Large intestine (tissue), 3 donors: ENCODE results near the gene ZNF366. TPM values are rescaled to one million over a fixed set of nuclear protein-coding genes. Genes with fewer than 3 reads are reported as not detected.

Source experiments
- DNase-seq, 2 donors: peaks; one replicate each; pipeline versions ENCODE4 v3.0.0 to v3.0.0-alpha.2; 2013
- H3K27ac ChIP-seq: one replicate; pipeline ENCODE4 v1.5.1; 2013; ENCODE audit warnings: low read length
- H3K27me3 ChIP-seq: 2 replicates; pipeline ENCODE4 v1.6.1; 2013; ENCODE audit warnings: low read length; ENCODE audit not compliant: control insufficient read depth, insufficient read depth
- H3K36me3 ChIP-seq: 2 replicates; pipeline ENCODE4 v1.6.1; 2013; ENCODE audit warnings: low read length; ENCODE audit not compliant: control insufficient read depth, insufficient read depth
- H3K4me1 ChIP-seq: one replicate; pipeline ENCODE4 v1.6.1; 2013; ENCODE audit warnings: low read length; ENCODE audit not compliant: control insufficient read depth, insufficient read depth
- H3K4me3 ChIP-seq: one replicate; pipeline ENCODE4 v1.5.1; 2013; ENCODE audit warnings: low read length
- H3K9me3 ChIP-seq: one replicate; pipeline ENCODE4 v1.6.1; 2013; ENCODE audit warnings: mild to moderate bottlenecking, low read depth, low read length, moderate library complexity; ENCODE audit not compliant: control insufficient read depth
- WGBS: methylation state at CpG from one replicate; pipeline ENCODE4 v1.1.5; 2013; ENCODE audit warnings: low lambda C conversion rate; ENCODE audit not compliant: insufficient coverage; 5-methylcytosine and 5-hydroxymethylcytosine counted together
- polyA plus RNA-seq: library from polyadenylated mRNA; unstranded; fragments of 120-200 nt; gene quantifications from one replicate; pipeline ENCODE4 v1.2.1, GENCODE V29; 2013

Gene ZNF366
- polyA plus RNA-seq, 1 donor, result 2.1 TPM

GRCh38 chr5:72508241-72509170, 1.3 kb upstream of the ZNF366 start:
- no peaks in the 10 kb centered on the region for H3K36me3 ChIP-seq
- H3K4me3 ChIP-seq, result no peak overlapping the region
- no peak for DNase-seq
- peaks cover 7% of the 10 kb centered on the region for H3K27me3 ChIP-seq
- no peaks in the 10 kb centered on the region for H3K4me1 ChIP-seq
- H3K9me3 ChIP-seq, result no peaks in the 10 kb centered on the region
- WGBS, result no CpG with 5 or more reads among the region's 8 CpGs
- no peak overlapping the region for H3K27ac ChIP-seq

GRCh38 chr5:72507907-72508238, 663 bp upstream of the ZNF366 start:
- no peaks in the 10 kb centered on the region for H3K36me3 ChIP-seq
- WGBS, result 20% methylated on average over 1 of the region's 5 CpGs
- DNase-seq, result no peak
- H3K27ac ChIP-seq, result no peak overlapping the region
- H3K4me1 ChIP-seq, result no peaks in the 10 kb centered on the region
- H3K4me3 ChIP-seq, result no peak overlapping the region
- H3K9me3 ChIP-seq, result no peaks in the 10 kb centered on the region
- peaks cover 7% of the 10 kb centered on the region for H3K27me3 ChIP-seq

GRCh38 chr5:72506158-72506549, 1.1 kb downstream of the ZNF366 start:
- no peaks in the 10 kb centered on the region for H3K36me3 ChIP-seq
- no peak for DNase-seq
- H3K27ac ChIP-seq, result no peak overlapping the region
- no peaks in the 10 kb centered on the region for H3K9me3 ChIP-seq
- WGBS, result 100% methylated on average over 1 of the region's 7 CpGs
- peaks cover 7% of the 10 kb centered on the region for H3K27me3 ChIP-seq
- H3K4me3 ChIP-seq, result no peak overlapping the region
- H3K4me1 ChIP-seq, result no peaks in the 10 kb centered on the region

- 75% methylated on average over 4 of the region's 7 CpGs for WGBS
- no peaks in the 10 kb centered on the region for H3K4me1 ChIP-seq
- no peak for DNase-seq
- no peak overlapping the region for H3K27ac ChIP-seq
- H3K36me3 ChIP-seq, result no peaks in the 10 kb centered on the region
- no peaks in the 10 kb centered on the region for H3K9me3 ChIP-seq
- no peak overlapping the region for H3K4me3 ChIP-seq
- H3K27me3 ChIP-seq, result peaks cover 7% of the 10 kb centered on the region
These were observed 1.6 kb downstream of the ZNF366 start for GRCh38 chr5:72505539-72506157.

- Histone ChIP-seq H3K4me1 (no peaks in the 10 kb centered on the region), H3K9me3 (no peaks in the 10 kb centered on the region), H3K27me3 (peaks cover 7% of the 10 kb centered on the region), H3K4me3 (no peak overlapping the region), H3K27ac (no peak overlapping the region), H3K36me3 (no peaks in the 10 kb centered on the region)
- no peak for DNase-seq
- no CpG with 5 or more reads among the region's 5 CpGs for WGBS
These were observed 2.2 kb downstream of the ZNF366 start for GRCh38 chr5:72505016-72505415.

- Histone ChIP-seq H3K4me3 (no peak overlapping the region), H3K9me3 (no peaks in the 10 kb centered on the region), H3K36me3 (no peaks in the 10 kb centered on the region), H3K4me1 (no peaks in the 10 kb centered on the region), H3K27ac (no peak overlapping the region), H3K27me3 (peaks cover 7% of the 10 kb centered on the region)
- no peak for DNase-seq
- 83% methylated on average over 1 of the region's 14 CpGs for WGBS
These were observed 3.2 kb downstream of the ZNF366 start for GRCh38 chr5:72503888-72504491.

- H3K4me1 ChIP-seq, result no peaks in the 10 kb centered on the region
- no peak for DNase-seq
- peaks cover 2% of the 10 kb centered on the region for H3K27me3 ChIP-seq
- 80% methylated on average over 1 of the region's 3 CpGs for WGBS
- H3K36me3 ChIP-seq, result no peaks in the 10 kb centered on the region
- H3K4me3 ChIP-seq, result no peak overlapping the region
- H3K27ac ChIP-seq, result no peak overlapping the region
- H3K9me3 ChIP-seq, result no peaks in the 10 kb centered on the region
These were observed 5.7 kb downstream of the ZNF366 start for GRCh38 chr5:72501488-72501887.

- H3K27me3 ChIP-seq, result peaks cover 6% of the 10 kb centered on the region
- no CpG with 5 or more reads among the region's 12 CpGs for WGBS
- H3K27ac ChIP-seq, result no peak overlapping the region
- H3K36me3 ChIP-seq, result no peaks in the 10 kb centered on the region
- H3K4me3 ChIP-seq, result no peak overlapping the region
- DNase-seq, result no peak
- no peaks in the 10 kb centered on the region for H3K9me3 ChIP-seq
- H3K4me1 ChIP-seq, result no peaks in the 10 kb centered on the region
These were observed 7.5 kb downstream of the ZNF366 start for GRCh38 chr5:72499730-72500129.

GRCh38 chr5:72499090-72499489, 8.1 kb downstream of the ZNF366 start:
- H3K27me3 ChIP-seq, result peaks cover 6% of the 10 kb centered on the region
- no peaks in the 10 kb centered on the region for H3K4me1 ChIP-seq
- DNase-seq, result no peak
- no CpG with 5 or more reads among the region's 2 CpGs for WGBS
- no peak overlapping the region for H3K4me3 ChIP-seq
- no peak overlapping the region for H3K27ac ChIP-seq
- no peaks in the 10 kb centered on the region for H3K9me3 ChIP-seq
- H3K36me3 ChIP-seq, result no peaks in the 10 kb centered on the region

- no peaks in the 10 kb centered on the region for H3K4me1 ChIP-seq
- WGBS, result 83% methylated on average over 1 of the region's 2 CpGs
- H3K27me3 ChIP-seq, result peaks cover 6% of the 10 kb centered on the region
- no peaks in the 10 kb centered on the region for H3K9me3 ChIP-seq
- no peak overlapping the region for H3K4me3 ChIP-seq
- no peaks in the 10 kb centered on the region for H3K36me3 ChIP-seq
- DNase-seq, result no peak
- H3K27ac ChIP-seq, result no peak overlapping the region
These were observed 8.9 kb downstream of the ZNF366 start for GRCh38 chr5:72498284-72498683.
